Lung (tissue), 12 donors: ENCODE results near the gene HOXA11. TPM values are rescaled to one million over a fixed set of nuclear protein-coding genes. Genes with fewer than 3 reads are reported as not detected.

Experiments used
- ATAC-seq: fragments of 200-7000 bp; cut with Tn5 transposase; one replicate; pipeline ENCODE4 v1.9.1; 2020; ENCODE audit warnings: moderate number of reproducible peaks; ENCODE audit not compliant: insufficient read depth, low FRiP score
- DNase-seq, 3 donors: peaks; one replicate each; pipeline ENCODE4 v3.0.0-alpha.2; 2013 to 2017
- H3K27ac ChIP-seq, 2 donors: one replicate each; pipeline ENCODE4 v1.5.1; 2013; ENCODE audit warnings: mild to moderate bottlenecking in 2 of 2, moderate library complexity in 2 of 2, control low read depth in 1 of 2, inconsistent platforms in 1 of 2, low read depth in 1 of 2, low read length in 1 of 2
- H3K27me3 ChIP-seq, 3 donors: one replicate each; pipeline ENCODE4 v1.5.1; 2013; ENCODE audit warnings: low read length in 2 of 3; ENCODE audit not compliant: control insufficient read depth in 3 of 3, insufficient read depth in 3 of 3
- H3K36me3 ChIP-seq, 4 donors: one replicate each; pipeline ENCODE4 v1.5.1; 2013; ENCODE audit warnings: low read length in 4 of 4, mild to moderate bottlenecking in 1 of 4, moderate library complexity in 1 of 4; ENCODE audit not compliant: control insufficient read depth in 4 of 4, insufficient read depth in 4 of 4
- H3K4me1 ChIP-seq, 5 donors: one replicate each; pipeline ENCODE4 v1.5.1; 2013; ENCODE audit warnings: low read length in 5 of 5, mild to moderate bottlenecking in 2 of 5, moderate library complexity in 1 of 5; ENCODE audit not compliant: control insufficient read depth in 5 of 5, insufficient read depth in 5 of 5
- H3K4me3 ChIP-seq: one replicate; pipeline ENCODE4 v1.5.1; 2013; ENCODE audit warnings: mild to moderate bottlenecking, control low read depth, moderate library complexity
- H3K9ac ChIP-seq, 2 donors: one replicate each; pipeline ENCODE4 v1.5.1; 2013; ENCODE audit warnings: low read length in 2 of 2, control low read depth in 1 of 2; ENCODE audit not compliant: insufficient read depth in 1 of 2
- H3K9me3 ChIP-seq, 4 donors: one replicate each; pipeline ENCODE4 v1.5.1; 2013; ENCODE audit warnings: low read length in 3 of 4, mild to moderate bottlenecking in 1 of 4, moderate library complexity in 1 of 4; ENCODE audit not compliant: control insufficient read depth in 4 of 4, insufficient read depth in 3 of 4
- CTCF ChIP-seq: IDR thresholded peaks from 2 replicates; pipeline ENCODE4 v1.5.1; 2012; ENCODE audit warnings: mild to moderate bottlenecking; ENCODE audit errors: control extremely low read depth, extremely low read depth
- WGBS, 2 donors: extraction: QIAGEN DNeasy Blood & Tissue Kit; methylation state at CpG; one replicate each; pipeline ENCODE4 v1.1.7; 2013; 5-methylcytosine and 5-hydroxymethylcytosine counted together
- polyA plus RNA-seq, 2 donors: library from polyadenylated mRNA; stranded (reverse); fragments of 200-250 nt; gene quantifications; one replicate each; pipeline ENCODE4 v1.2.1, GENCODE V29; 2013
- total RNA-seq, 2 donors: library from RNA; depleted of rRNA in 1 of 2; stranded (reverse); fragments of >200 nt in 1 of 2; gene quantifications; one replicate each; pipeline ENCODE4 v1.2.1, GENCODE V29; 2014 to 2021
- donor health status: control.
- donor health status: control.
- donor health status: Bipolar disorder and iron deficiency.
- donor health status: healthy.
- donor health status: DM: yes; HTN: yes; CAD: no.

HOXA11 gene
- total and polyA plus RNA-seq, 4 donors = not detected

- Histone ChIP-seq H3K4me1 (peaks cover 0 to 21% (median 7%) of the 10 kb centered on the region in 5 donors), H3K4me3 (peak within 1 kb of the TSS; percentile 36), H3K27ac (peak within 1 kb of the TSS in 1 of 2 donors; percentile 43), H3K27me3 (peaks cover 8 to 93% (median 79%) of the 10 kb centered on the region in 3 donors), H3K36me3 (no peaks in the 10 kb centered on the region), H3K9me3 (peaks cover 0 to 1% (median 0%) of the 10 kb centered on the region in 4 donors), H3K9ac (no peak within 1 kb of the TSS)
- 2 to 6% methylated on average over 75 to 82 of the region's 82 CpGs for WGBS, 2 donors
- ATAC-seq (no peak), DNase-seq (peak; percentile 64 to 73 (median 69))
- TF ChIP-seq CTCF = no peak
These were observed 19.7 kb downstream of the HOXA11 start, which contains the start of gene HOXA9 for GRCh38 chr7:27165089-27165995. TSS of gene HOXA9 (minus strand) at chr7:27165537. CDS start at chr7:27165457, 80 bp downstream.

GRCh38 chr7:27164367-27165088, 20.5 kb downstream of the HOXA11 start:
- Histone ChIP-seq H3K27me3 (peaks cover 3 to 93% (median 81%) of the 10 kb centered on the region in 3 donors), H3K4me1 (peaks cover 0 to 21% (median 5%) of the 10 kb centered on the region in 5 donors), H3K4me3 (peak overlapping the region; percentile 36), H3K9me3 (peaks cover 0 to 1% (median 0%) of the 10 kb centered on the region in 4 donors), H3K36me3 (no peaks in the 10 kb centered on the region), H3K27ac (no peak overlapping the region), H3K9ac (no peak overlapping the region)
- ATAC-seq (no peak), DNase-seq (peak in 2 of 3 donors; percentile 35 to 41)
- no peak for TF ChIP-seq CTCF
- WGBS, 2 donors = 7 to 14% methylated on average over 47 of the region's 47 CpGs

GRCh38 chr7:27164045-27164366, 21.0 kb downstream of the HOXA11 start:
- no peak for DNase-seq
- Histone ChIP-seq H3K4me1 (peaks cover 0 to 21% (median 3%) of the 10 kb centered on the region in 5 donors), H3K9me3 (peaks cover 0 to 1% (median 0%) of the 10 kb centered on the region in 4 donors), H3K9ac (no peak overlapping the region), H3K27me3 (peaks cover 3 to 95% (median 80%) of the 10 kb centered on the region in 3 donors), H3K27ac (no peak overlapping the region), H3K36me3 (no peaks in the 10 kb centered on the region), H3K4me3 (no peak overlapping the region)
- TF ChIP-seq CTCF = no peak
- ATAC-seq = no peak
- 30 to 40% methylated on average over 12 of the region's 12 CpGs for WGBS, 2 donors
